ELF-1 (cell line): ENCODE data around the gene JAK1.
"Not testable (repeated sequence)": the region's sequence is repeated elsewhere in the genome, so short reads cannot be mapped to it uniquely, and the experiment has no call there.

Source experiments
- DNase-seq: peaks from one replicate; pipeline ENCODE4 v3.0.0-alpha.2; 2016; ENCODE audit warnings: low read depth, low spot score

JAK1 gene

DNA sequence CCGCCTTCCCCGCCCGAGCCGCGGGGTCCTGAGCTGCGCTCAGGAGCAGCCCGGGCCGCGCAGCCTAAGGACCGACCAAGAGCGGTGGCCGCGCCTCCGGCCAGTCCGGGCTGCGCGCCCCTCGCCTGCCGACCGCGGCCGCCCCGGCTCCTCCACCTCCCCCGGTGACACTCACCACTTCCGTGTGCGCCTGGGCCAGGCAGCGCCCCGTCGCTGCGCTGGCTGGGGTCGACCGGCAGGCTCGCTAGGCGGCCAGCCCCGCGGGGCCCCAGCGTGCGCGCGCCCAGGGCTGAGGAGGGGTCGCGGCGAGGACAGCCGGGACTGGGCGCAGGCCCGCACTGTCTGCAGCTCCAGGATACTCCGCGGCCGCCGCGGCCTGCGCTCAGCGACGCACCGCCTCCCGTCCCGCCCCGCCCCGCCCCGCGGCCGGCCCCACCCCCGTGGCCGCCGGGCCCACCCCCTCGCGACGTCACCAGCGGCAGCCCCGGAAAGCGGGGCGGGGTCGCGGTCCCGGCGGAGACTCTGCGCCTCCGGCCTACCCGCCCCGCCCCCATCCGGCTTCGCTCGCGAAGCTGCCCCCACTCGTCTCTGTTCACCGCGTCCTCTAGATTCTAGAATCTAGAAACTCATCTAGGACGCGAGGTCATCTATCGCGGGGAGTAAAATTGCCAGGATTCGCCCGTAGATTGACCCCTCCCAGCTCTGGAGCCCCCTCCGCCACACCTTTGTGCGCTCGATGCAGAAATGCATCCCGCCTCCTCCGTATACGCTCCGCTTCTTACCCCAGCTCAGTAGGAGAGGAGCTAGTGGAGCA, at the start of gene JAK1:
Gene JAK1 (minus strand): TSS at position 392 of the 814 bp plus-strand sequence. CDS start 80,285 bp downstream, outside the sequence.
- DNase-seq, result peak; percentile 81

- DNase-seq, result no peak
Measured at GRCh38 chr1:65014321-65014720, 48.0 kb upstream of the JAK1 start.

GRCh38 chr1:65011983-65012382, 45.6 kb upstream of the JAK1 start:
- DNase-seq, result no peak

GRCh38 chr1:65009724-65010420, 43.5 kb upstream of the JAK1 start:
- DNase-seq, result no peak

- DNase-seq, result no peak
Measured at GRCh38 chr1:65009176-65009575, 42.8 kb upstream of the JAK1 start.

GRCh38 chr1:65006806-65007205, 40.5 kb upstream of the JAK1 start:
- DNase-seq, result no peak

GRCh38 chr1:65003316-65003664, 36.9 kb upstream of the JAK1 start:
- peak; percentile 20 for DNase-seq

DNA sequence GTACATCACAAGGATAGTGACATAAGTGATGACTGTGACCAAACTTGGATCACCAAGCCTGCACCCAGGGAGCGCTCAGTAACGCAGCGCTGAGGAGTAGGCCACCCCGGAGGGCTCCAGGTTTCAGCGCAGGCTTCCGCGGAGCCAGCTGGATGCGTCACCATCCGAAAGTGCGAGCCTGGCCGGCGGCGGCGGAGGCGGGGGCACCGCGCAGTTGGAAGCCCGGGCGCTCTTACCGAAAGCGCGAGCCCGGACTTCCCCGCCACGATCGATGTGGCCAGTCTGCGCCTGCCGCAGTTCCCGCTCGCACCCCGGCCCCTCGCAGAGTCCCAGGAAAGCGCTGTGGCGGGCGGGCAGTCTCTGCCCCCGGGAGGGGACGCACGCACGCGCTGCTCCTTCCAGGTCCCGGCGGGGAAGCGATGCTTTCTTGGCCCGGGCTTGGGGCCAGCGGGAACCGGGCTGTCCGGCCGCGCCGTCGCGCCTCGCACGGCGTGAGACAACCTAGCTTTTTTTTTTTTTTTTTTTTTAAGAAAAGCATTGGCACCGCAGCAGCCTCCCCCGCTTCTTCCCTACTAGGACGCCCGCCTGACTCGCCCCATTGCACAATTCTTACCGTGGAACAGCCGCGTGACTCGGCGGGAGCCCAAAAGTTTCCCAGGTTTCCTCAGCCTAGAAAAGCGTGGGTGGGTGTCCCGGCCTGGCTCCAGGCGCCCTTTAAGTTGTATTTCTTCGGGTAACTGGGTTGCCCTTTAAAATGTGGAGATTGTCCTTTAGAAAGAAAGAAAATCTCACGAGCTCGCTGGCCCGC, 36.4 kb upstream of the JAK1 start:
- DNase-seq, result peak; percentile 83

DNA sequence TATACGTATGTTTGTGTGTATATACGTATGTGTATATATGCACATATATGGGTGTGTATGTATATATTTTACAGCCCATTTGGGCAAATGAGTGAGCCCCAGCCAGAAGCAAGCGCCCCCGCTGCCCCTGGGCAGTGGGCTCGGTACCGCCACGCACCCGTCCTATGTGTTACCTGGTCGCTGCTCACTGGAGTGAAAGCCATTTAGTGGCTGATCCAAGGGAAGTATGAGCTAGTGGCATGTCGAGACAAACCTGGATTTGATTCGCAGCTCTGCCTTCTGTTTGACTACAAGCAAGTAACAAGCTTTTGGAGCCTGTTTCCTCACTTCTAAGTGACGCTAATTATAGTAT, 35.8 kb upstream of the JAK1 start:
- no peak for DNase-seq

GRCh38 chr1:65001231-65001792, 35.0 kb upstream of the JAK1 start:
- peak; percentile 45 for DNase-seq

DNA sequence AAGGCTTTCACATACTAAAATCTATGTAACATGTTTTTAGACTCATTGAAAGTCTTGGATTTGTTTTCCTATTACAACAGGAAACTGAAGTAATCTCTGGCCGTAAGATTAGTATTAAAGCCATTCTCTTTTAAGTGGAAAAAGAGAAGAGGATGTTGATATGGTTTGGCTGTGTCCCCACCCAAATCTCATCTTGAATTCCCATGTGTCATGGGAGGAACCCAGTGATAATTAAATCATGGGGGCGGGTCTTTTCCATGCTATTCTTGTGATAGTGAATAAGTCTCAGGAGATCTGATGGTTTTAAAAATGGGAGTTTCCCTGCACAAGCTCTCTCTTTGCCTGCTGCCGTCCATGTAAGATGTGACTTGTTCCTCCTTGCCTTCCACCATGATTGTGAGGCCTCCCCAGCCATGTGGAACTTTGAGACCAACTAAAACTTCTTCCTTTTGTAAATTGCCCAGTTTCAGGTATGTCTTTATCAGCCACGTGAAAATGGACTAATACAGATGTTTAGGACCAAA, 32.1 kb upstream of the JAK1 start:
- DNase-seq, result not testable (repeated sequence)

DNA sequence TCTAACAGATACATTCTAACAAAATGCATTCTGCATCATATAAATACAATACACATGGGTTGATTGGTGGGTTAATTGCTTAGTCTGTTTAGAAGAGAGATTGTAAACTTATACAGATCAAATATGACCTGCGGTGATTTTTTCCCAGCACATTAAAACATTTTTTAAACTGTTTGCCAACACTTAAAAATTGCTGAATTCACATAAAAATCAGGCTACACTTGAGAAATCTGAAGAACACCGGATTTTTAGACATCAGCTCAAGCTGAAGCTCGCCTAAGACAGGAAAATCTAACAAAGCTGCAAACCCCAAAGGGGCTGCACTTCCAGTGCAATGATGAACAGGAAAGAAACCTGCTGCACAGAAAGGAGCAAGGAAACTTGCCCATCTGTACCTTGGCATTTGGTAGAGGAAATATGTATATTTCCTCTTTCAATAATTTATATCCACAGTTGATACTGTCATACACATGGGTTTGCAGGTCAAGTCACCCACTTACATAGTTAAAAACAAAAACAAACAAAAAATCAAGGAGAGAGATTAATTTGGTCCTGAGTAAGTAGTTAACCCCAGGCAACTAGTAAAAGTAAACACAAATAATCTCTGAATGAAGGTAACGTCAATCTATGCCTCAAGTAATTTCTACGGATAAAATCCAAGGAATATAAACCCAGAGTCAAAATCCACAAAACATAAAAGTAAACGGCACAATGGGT, 30.4 kb upstream of the JAK1 start:
- no peak for DNase-seq

GRCh38 chr1:64995316-64995715, 29.0 kb upstream of the JAK1 start:
- DNase-seq, result no peak

DNA sequence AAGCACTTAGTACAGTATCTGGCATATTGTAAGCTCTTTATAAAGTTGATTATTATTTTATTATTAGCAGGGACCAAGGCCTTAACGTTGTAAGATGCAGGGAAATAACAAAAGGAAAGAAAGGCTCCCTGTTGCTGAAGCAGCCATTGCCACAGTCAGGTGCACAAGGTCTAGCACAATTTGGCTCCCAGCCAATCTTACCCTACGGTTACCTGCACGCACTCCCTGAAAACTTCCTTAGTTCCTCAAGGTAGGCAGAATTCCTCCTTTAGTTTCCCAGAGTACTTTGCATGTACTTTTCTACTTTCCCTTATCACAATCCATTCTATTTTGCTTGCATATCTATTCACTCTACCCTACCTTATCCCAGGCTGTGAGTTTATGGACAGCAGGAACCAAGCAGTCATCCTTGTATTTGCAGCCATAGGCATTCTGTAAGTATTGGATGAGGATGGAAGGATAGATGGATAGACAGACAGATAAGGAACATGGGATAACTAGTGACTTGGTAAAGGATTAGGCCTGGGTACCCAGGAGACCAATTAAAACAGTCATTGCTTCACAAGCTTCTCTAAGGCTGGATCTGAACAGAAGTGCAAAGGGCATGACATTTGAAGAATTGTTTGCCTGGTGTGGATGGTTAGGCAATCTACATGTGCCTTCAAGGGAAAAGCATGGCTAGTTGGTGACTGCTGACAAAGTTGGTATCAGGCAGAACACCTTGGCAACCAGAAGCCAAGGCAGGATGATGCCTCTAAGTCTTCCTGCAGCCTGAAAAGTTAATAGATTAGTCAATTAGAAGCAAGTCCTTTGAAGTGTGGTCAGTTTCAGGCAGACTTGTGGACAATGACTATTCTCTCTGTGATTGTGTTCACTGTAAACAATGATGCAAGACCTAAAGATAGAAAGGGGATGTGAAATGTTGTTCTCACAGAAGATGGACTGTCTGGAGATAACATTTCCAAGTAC, 20.8 kb upstream of the JAK1 start:
- DNase-seq, result no peak

GRCh38 chr1:64984737-64985136, 18.4 kb upstream of the JAK1 start:
- DNase-seq, result no peak

DNA sequence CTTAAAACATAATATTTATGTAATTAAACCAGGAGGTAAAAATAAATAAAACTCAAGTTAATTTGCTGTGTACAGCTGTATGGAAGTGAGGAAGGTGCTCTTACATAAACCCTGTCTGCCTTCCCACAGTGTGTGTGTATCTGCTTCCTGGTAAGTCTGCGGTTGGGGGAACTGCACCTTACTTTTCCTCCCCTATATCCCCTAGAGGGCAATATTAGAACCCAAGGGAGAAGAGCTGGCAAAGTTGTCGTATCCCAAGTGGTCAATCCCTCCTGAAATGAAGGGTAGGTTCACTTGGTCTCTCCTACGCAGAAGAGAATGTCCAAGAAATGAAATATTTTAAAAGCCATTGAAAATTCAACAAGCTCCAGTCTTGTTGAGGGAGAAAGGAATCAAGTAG, 17.8 kb upstream of the JAK1 start:
- DNase-seq, result no peak

- DNase-seq, result peak; percentile 10
Measured at GRCh38 chr1:64983110-64983509, 16.8 kb upstream of the JAK1 start.

GRCh38 chr1:64981601-64982533, 15.5 kb upstream of the JAK1 start:
- DNase-seq, result no peak
